Prostate gland (tissue), 2 donors: ENCODE measurements around the gene TBX4.

Source experiments
- CTCF ChIP-seq, 4 experiments: fragments of 200-600 bp in 2 of 4; fragments of 450-650 bp in 2 of 4; sonication (generic) in 2 of 4; IDR thresholded peaks; 1 replicate in 3 of 4; 2 replicates in 1 of 4; pipeline ENCODE4 v1.5.1; 2016 to 2019; ENCODE audit warnings: antibody characterized with exemption in 4 of 4, mild to moderate bottlenecking in 2 of 4, moderate library complexity in 2 of 4
- POLR2A ChIP-seq: fragments of 450-650 bp; IDR thresholded peaks from one replicate; pipeline ENCODE4 v1.6.1; 2016; ENCODE audit warnings: antibody characterized with exemption, mild to moderate bottlenecking

- TF ChIP-seq POLR2A: no peak
- no peak for TF ChIP-seq CTCF (IDR thresholded peaks at IDR 0.05)
Observed at GRCh38 chr17:61500287-61500686, 48.1 kb downstream of the TBX4 start.
